Astrocyte of the cerebellum (primary cell): ENCODE measurements around the gene TMEM132C.

Experiments used
- DNase-seq: peaks from one replicate; pipeline ENCODE4 v3.0.0-alpha.2; 2011; ENCODE audit warnings: low read depth
- H3K4me3 ChIP-seq: 2 replicates; pipeline ENCODE4 v1.5.1; 2011; ENCODE audit warnings: mild to moderate bottlenecking, low read depth, low read length, moderate library complexity
- CTCF ChIP-seq: IDR thresholded peaks from 2 replicates; pipeline ENCODE4 v1.5.1; 2012; ENCODE audit warnings: low read length, low read depth, moderate library complexity, mild to moderate bottlenecking; ENCODE audit errors: missing control alignments
- in situ Hi-C: cut with HindIII; loops from 2 replicates; pipeline ENCODE4 v1.10.0; 2017; ENCODE audit warnings: low sequenced_read_pairs

Gene TMEM132C

GRCh38 chr12:128424931-128425431, 158.0 kb downstream of the TMEM132C start:
- no peak overlapping the region for H3K4me3 ChIP-seq
- TF ChIP-seq CTCF, result no peak
- in situ Hi-C loops, result no loop called here
- DNase-seq, result no peak

GRCh38 chr12:128425666-128426331, 158.8 kb downstream of the TMEM132C start:
- in situ Hi-C loops, result no loop called here
- H3K4me3 ChIP-seq, result no peak overlapping the region
- DNase-seq, result no peak
- TF ChIP-seq CTCF, result no peak

- TF ChIP-seq CTCF, result no peak
- in situ Hi-C loops, result no loop called here
- DNase-seq, result no peak
- H3K4me3 ChIP-seq, result no peak overlapping the region
These were observed 159.5 kb downstream of the TMEM132C start for GRCh38 chr12:128426511-128426910.

- H3K4me3 ChIP-seq, result no peak overlapping the region
- no peak for DNase-seq
- in situ Hi-C loops, result no loop called here
- no peak for TF ChIP-seq CTCF
These were observed 172.8 kb downstream of the TMEM132C start for GRCh38 chr12:128439796-128440195.

GRCh38 chr12:128442096-128442495, 175.1 kb downstream of the TMEM132C start:
- H3K4me3 ChIP-seq, result no peak overlapping the region
- in situ Hi-C loops, result no loop called here
- no peak for DNase-seq
- no peak for TF ChIP-seq CTCF

- H3K4me3 ChIP-seq, result no peak overlapping the region
- DNase-seq, result no peak
- no peak for TF ChIP-seq CTCF
- in situ Hi-C loops, result no loop called here
These were observed 177.6 kb downstream of the TMEM132C start for GRCh38 chr12:128444598-128444997.
